HG02970 (cell line): ENCODE results near the gene PHGDH.
"Not testable (repeated sequence)": the region's sequence is repeated elsewhere in the genome, so short reads cannot be mapped to it uniquely, and the experiment has no call there.

Source experiments
- ATAC-seq: cut with Tn5 transposase; IDR thresholded peaks from one replicate; pipeline ENCODE4 v1.9.1; 2021; ENCODE audit warnings: mild to moderate bottlenecking, moderate library complexity, moderate number of reproducible peaks; ENCODE audit not compliant: unreplicated experiment, low FRiP score

PHGDH gene

GRCh38 chr1:119784191-119784781 is 72.6 kb downstream of the PHGDH start:
- ATAC-seq = no peak

- ATAC-seq = not testable (repeated sequence)
These were observed 74.3 kb downstream of the PHGDH start for GRCh38 chr1:119786046-119786445.

DNA sequence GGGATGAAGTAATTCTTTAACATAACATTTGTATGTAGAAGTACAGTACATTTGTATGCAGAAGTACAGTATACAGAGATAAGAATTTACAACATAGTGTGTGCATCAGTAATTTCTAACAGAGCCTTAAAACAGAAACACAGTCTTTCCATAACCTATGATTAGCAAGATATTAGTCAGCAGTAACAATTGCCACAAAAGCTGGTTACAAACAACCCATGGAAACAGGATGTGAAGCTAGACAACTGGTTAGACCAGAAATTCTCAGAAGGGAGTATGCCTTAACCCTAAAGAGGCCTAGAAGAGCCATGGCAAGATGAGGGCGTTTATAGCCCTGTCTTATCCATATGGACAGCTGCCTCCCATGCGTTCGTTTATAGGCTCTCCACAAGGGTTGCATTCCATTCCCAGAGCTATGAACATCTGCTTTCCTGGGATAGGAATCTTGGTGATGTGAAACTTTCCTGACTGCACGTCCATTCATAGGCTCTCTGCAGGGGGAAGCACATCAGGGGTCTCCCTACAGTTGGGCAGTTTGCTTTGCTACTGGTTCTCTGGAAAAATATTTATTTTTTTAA is 74.8 kb downstream of the PHGDH start:
- ATAC-seq = not testable (repeated sequence)

DNA sequence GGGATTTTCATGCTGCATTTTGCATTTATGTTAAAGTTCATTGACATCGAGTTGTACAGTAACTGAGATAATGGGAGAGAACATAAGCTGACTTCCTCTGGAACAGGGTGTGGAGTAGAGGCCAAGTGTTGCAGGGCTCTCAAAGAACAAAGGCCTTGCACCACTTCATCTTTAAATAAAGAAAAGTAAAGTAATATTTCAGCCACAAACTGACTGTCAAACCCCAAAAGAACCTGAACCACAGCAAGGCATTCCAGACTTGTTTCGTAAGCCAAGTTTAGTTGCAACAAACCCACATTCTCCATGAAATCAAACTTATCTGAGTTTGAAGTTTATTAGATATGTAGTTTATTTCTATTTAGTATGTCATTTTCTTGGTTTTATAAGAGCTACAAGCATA is 76.0 kb downstream of the PHGDH start:
- ATAC-seq = no peak

- no peak for ATAC-seq
These were observed 78.9 kb downstream of the PHGDH start for GRCh38 chr1:119790451-119791198.

GRCh38 chr1:119791377-119791776 is 79.6 kb downstream of the PHGDH start:
- ATAC-seq = no peak
